ENCODE results near the gene KLHDC1.
"Not testable (repeated sequence)": the region's sequence is repeated elsewhere in the genome, so short reads cannot be mapped to it uniquely, and the experiment has no call there.

GRCh38 chr14:49693735-49694124, 810 bp downstream of the KLHDC1 start:
- TF ChIP-seq, protein P1, sequence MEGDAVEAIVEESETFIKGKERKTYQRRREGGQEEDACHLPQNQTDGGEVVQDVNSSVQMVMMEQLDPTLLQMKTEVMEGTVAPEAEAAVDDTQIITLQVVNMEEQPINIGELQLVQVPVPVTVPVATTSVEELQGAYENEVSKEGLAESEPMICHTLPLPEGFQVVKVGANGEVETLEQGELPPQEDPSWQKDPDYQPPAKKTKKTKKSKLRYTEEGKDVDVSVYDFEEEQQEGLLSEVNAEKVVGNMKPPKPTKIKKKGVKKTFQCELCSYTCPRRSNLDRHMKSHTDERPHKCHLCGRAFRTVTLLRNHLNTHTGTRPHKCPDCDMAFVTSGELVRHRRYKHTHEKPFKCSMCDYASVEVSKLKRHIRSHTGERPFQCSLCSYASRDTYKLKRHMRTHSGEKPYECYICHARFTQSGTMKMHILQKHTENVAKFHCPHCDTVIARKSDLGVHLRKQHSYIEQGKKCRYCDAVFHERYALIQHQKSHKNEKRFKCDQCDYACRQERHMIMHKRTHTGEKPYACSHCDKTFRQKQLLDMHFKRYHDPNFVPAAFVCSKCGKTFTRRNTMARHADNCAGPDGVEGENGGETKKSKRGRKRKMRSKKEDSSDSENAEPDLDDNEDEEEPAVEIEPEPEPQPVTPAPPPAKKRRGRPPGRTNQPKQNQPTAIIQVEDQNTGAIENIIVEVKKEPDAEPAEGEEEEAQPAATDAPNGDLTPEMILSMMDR (IDR thresholded peaks at IDR 0.05): not testable (repeated sequence)
- not testable (repeated sequence) for TF ChIP-seq POLR2A (IDR thresholded peaks at IDR 0.05)

Data from thyroid gland (tissue), 4 donors.